Measurements from ENCODE around the gene NUS1.
"Not testable (repeated sequence)": the region's sequence is repeated elsewhere in the genome, so short reads cannot be mapped to it uniquely, and the experiment has no call there.

Gene NUS1

DNA sequence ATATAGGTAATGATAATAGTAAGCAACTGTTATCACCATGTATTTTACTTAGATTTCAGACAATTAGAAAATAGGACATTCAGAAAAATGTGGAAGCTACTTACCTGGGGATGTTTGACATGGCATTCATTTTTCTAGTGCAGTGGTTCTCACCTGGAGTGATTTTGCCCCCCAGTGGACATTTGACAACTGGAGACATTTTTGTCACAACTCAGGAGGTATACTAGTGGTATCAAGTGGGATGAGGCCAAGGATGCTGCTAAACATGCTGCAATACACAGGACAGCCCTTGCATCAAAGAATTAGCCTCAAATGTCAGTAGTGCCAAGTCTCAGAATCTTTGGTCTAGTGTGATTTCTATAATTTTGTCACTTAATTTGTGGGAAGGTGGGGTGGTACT is 36.1 kb downstream of the NUS1 start:
- no peak for DNase-seq (ENCODE audit: low read depth in 2 of 2)

DNA sequence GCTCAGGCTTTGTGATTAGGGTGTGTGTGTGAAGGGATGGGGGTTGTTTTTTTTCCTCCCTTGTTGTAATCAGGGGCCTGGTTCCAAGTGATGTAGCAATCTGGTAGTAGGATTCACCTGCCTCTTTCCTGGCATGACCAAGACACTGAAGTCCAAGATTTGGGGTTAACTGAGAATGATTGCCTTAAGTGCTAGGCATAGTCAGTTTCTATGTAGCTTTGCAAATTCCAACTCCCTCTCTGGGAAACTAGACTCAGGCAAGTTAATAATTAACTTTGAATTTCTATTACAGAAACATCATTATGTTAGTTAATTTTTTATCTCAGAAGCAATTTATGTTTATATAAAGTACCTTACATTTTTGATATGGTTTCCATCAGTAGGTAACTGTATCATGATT is 43.6 kb downstream of the NUS1 start:
- no peak for DNase-seq (ENCODE audit: low read depth in 2 of 2)

DNA sequence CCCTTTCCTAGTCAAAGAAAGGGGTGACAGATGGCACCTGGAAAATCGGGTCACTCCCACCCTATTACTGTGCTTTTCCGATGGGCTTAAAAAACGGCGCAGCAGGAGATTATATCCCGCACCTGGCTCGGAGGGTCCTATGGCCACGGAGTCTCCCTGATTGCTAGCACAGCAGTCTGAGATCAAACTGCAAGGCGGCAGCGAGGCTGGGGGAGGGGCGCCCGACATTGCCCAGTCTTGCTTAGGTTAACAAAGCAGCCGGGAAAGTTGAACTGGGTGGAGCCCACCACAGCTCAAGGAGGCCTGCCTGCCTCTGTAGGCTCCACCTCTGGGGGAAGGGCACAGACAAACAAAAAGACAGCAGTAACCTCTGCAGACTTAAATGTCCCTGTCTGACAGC is 46.3 kb downstream of the NUS1 start:
- DNase-seq (ENCODE audit: low read depth in 2 of 2), result not testable (repeated sequence)

DNA sequence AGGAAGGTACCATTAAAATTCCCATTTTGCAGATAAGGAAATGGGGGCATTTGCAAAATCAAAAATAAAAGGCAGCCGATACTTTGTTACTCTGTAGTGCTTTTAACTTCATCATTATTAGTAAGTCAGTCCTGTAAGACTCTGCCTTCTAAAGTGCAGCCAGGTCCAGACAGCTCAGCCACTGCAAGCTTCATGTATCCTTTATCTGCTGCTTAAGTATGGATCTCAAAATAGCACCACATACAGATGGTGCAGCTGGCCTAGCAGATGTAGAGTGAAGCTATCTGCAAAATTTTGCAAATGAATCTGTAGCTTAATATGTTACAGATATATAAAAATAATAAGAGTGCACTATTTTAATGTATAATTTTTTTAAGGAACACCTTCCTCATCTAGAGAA is 53.4 kb downstream of the NUS1 start:
- no peak for DNase-seq (ENCODE audit: low read depth in 2 of 2)

DNA sequence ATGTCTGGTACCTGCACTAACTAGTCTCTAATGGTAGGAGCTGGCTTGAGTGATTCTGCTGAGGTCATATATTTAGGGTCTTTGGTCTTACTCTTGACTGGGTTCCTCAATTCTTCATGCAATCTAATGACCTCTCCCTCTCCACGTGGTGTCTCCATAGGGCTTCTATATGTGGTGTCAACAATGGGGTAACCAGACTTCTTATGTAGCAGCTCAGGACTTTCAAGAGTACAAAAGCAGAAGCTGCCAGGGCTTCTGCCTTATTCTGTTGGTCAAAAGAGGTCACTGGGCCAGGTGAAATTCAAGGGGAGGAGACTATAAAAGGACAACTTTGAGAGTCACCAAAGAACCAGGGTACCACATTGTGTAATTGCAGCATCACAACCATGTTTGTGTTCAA is 54.3 kb downstream of the NUS1 start:
- DNase-seq (ENCODE audit: low read depth in 2 of 2), result no peak

DNA sequence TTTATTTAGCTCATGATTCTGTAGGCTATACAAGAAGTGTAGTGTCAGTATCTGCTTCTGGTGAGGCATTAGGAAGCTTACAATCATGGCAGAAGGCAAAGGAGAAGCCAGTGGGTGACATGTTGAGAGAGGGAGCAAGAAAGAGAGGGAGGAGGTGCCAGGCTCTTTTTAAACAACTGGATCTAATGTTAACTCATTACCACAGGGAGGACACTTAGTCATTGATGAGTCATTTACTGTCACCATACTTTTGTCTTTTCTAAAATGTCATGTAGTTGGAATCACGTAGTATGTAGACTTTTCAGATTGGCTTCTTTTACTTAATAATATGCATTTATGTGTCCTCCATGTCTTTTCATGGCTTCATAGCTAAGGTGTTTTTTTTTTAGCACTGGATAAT is 58.1 kb downstream of the NUS1 start:
- no peak for DNase-seq (ENCODE audit: low read depth in 2 of 2)

DNA sequence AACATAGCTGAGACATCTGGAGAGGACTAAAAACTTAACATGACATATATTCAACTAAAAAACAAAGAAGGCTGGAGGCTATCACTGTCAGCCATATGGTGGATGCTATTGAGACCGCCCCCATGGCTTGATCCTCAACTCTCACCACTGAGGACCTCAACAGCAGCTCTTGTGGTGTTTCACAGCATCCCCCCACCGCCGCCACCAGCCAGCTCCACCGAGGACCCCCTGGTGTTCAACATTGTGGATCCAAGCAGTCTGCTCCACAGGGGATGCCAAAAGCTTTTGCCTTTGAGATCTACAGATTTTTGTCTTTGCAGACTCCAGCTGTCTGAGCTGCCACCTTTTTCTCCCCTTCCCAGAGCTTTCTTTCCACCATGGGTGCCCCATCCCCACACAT is 64.6 kb downstream of the NUS1 start:
- DNase-seq (ENCODE audit: low read depth in 2 of 2), result no peak

DNA sequence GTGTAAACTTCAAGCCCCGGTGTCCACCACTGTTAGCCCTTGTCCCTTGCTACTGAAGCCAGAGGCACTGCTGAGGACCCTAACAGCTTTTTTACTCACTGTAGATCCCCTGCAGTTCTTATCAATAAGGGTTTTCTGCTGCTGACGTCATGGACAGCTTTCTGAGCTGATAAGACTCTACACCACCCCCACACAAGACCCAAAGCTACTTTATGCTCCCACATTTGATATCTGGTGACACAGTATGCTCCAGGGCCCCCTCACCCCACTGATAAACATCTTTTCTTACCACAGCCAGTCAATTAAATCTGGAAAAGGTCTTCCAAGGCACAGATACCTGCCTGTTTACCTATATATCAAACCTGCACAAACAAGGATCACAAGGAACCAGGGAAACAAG is 65.3 kb downstream of the NUS1 start:
- DNase-seq (ENCODE audit: low read depth in 2 of 2), result no peak

DNA sequence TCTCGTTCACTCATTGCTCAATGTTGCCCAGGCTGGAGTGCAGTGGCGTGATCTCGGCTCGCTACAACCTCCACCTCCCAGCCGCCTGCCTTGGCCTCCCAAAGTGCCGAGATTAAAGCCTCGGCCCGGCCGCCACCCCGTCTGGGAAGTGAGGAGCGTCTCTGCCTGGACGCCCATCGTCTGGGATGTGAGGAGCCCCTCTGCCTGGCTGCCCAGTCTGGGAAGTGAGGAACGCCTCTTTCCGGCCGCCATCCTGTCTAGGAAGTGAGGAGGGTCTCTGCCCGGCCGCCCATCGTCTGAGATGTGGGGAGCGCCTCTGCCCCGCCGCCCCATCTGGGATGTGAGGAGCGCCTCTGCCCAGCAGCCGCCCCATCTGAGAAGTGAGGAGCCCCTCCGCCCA is 75.4 kb downstream of the NUS1 start:
- DNase-seq (ENCODE audit: low read depth in 2 of 2), result not testable (repeated sequence)

Data from fibroblast of skin of left quadriceps (primary cell).